HG03520 (cell line): Measurements from ENCODE around the gene MAPK8.

Experiments
- ATAC-seq: cut with Tn5 transposase; IDR thresholded peaks from one replicate; pipeline ENCODE4 v1.9.1; 2021; ENCODE audit warnings: mild to moderate bottlenecking, moderate library complexity; ENCODE audit not compliant: unreplicated experiment

The MAPK8 gene

GRCh38 chr10:48446785-48447184, 140.3 kb downstream of the MAPK8 start:
- ATAC-seq = no peak

- ATAC-seq = no peak
Observed at GRCh38 chr10:48447356-48448215, 141.1 kb downstream of the MAPK8 start.

- ATAC-seq = no peak
Observed at GRCh38 chr10:48448796-48449195, 142.3 kb downstream of the MAPK8 start.

GRCh38 chr10:48449501-48450232, 143.2 kb downstream of the MAPK8 start:
- no peak for ATAC-seq

GRCh38 chr10:48450233-48450740, 143.8 kb downstream of the MAPK8 start:
- ATAC-seq = no peak

GRCh38 chr10:48450741-48451466, 144.4 kb downstream of the MAPK8 start:
- no peak for ATAC-seq

GRCh38 chr10:48451969-48452878, 145.7 kb downstream of the MAPK8 start:
- no peak for ATAC-seq

GRCh38 chr10:48452879-48453412, 146.5 kb downstream of the MAPK8 start:
- no peak for ATAC-seq

GRCh38 chr10:48453451-48454301, 147.2 kb downstream of the MAPK8 start:
- ATAC-seq = no peak

- ATAC-seq = no peak
Observed at GRCh38 chr10:48454302-48455054, 148.0 kb downstream of the MAPK8 start.

- ATAC-seq = no peak
Observed at GRCh38 chr10:48455055-48455391, 148.5 kb downstream of the MAPK8 start.

- no peak for ATAC-seq
Observed at GRCh38 chr10:48455392-48456151, 149.1 kb downstream of the MAPK8 start.

GRCh38 chr10:48456361-48456804, 149.9 kb downstream of the MAPK8 start:
- no peak for ATAC-seq

- no peak for ATAC-seq
Observed at GRCh38 chr10:48456808-48457761, 150.6 kb downstream of the MAPK8 start.

GRCh38 chr10:48457949-48458661, 151.6 kb downstream of the MAPK8 start:
- ATAC-seq = no peak

GRCh38 chr10:48458662-48459048, 152.2 kb downstream of the MAPK8 start:
- no peak for ATAC-seq
